HG03097 (cell line): ENCODE measurements around the gene COPB2.

Source experiments
- ATAC-seq: cut with Tn5 transposase; IDR thresholded peaks from one replicate; pipeline ENCODE4 v1.9.1; 2021; ENCODE audit not compliant: unreplicated experiment, low FRiP score

The COPB2 gene

DNA sequence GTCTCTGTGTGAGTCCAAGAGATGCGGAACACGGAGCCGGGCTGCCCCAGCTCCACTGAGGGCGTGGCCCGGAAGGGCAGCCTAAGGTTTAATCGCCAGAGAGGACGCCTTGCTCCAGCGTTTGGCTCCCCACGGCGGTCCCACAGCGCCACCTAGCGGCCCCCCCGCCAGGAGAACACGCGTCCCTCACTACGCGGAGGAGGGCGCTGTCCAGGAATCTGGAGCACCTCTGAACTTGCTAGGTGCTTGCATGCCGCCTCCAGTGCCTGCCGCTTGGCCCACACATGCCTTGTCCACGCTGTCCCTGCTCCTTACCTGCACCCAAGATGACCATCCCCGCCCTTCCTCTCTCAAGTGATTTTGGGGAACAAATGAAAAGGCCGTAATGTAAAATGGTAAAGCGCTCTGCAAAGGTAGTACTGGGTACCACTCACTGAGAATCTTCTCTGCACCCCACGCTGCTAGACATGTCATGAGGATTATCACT, 60.0 kb downstream of the COPB2 start:
- ATAC-seq = peak; percentile 94

DNA sequence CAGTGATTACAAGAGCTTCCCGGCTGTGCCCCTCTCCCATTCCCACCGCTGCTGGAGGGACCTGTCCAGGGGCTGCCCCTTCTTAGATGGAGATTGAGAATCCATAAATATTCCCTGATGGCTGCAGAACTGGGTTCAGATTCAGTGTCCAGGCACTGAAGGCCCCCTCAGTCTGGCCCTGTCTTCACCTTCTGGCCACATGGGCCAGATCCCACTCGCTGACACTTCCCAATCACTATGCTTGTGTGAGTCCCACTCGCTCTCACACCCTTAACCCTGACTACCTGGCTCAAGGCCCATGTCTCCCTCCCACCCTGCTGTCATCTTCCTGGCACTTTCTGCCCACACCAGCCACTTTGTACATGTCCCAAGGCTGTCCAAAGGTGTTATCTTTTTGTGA, 61.1 kb downstream of the COPB2 start:
- no peak for ATAC-seq

DNA sequence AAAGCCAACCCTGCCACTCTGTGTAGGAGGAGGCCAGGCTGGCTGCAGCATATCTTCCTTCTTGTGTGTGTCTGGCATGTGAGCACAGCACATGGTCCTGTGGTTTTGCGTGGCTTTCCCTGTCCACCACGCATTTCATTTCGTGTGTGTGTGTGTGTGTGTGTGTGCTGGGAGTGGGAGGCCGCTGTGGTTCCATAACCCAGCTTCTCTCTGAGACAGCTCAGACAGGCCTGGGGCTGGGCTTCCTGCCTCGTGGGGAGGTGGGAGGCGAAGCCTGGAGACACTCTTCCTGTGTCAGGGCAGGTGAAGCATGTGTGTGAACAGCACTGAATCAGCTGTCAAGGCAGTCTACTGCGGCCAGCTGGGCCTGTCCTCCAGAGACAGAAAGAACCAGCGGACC, 61.6 kb downstream of the COPB2 start:
- no peak for ATAC-seq

DNA sequence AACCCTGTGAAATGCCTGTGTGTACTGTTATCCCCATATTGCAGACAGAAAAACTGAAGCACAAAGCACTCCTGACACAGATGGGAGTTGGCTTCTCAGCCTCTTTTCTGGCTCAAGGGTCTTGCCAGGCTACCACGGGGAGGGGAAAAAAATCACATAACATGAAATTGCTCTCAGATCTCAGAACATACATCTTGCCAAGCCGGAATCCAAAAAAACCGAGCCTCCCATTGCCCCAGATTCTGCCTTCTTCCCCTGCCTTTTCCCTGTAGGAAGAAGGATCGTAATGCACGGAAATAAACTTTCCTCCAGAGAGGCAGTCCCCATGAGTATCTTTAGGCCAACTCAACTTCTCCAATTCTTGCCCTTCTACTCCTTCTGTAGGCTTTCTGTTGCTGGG, 62.2 kb downstream of the COPB2 start:
- ATAC-seq = no peak

DNA sequence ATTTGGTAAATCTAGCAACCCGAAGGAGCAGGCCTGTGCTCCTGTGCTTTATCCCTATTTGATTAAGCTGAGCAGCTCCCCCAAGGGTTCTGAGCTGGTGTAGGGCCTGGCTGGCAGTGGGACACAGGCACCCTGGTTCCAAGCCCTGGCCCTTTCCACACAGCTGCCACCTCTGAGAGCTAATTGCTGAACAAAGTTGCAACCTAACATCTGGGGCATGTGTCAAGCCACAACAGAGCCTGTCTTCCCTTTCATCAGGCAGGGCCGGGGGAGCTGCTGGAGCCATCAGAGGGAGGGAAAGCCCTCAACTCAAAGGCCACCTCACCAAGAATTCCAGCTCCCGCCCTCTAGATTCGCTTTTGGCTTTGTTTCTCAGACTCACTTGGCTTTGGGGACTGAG, 62.7 kb downstream of the COPB2 start:
- ATAC-seq = no peak

DNA sequence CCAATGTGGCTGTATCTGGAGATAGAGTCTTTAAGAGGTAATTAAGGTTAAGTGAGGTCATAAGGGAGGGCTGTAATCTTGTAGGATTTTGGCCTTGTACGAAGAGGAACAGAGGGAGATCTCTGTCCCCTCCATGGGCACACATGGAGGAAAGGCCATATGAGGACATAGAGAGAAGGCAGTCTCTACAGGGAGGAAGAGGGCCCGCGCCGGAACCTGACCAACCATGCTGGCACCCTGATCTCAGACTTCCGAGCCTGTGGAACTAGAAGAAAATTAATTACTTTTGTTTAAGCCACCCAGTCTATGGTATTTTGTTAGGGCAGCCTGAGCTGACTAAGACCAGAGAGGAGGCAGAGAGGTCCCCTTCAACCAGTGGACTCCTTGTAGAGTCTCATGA, 63.3 kb downstream of the COPB2 start:
- ATAC-seq = no peak

DNA sequence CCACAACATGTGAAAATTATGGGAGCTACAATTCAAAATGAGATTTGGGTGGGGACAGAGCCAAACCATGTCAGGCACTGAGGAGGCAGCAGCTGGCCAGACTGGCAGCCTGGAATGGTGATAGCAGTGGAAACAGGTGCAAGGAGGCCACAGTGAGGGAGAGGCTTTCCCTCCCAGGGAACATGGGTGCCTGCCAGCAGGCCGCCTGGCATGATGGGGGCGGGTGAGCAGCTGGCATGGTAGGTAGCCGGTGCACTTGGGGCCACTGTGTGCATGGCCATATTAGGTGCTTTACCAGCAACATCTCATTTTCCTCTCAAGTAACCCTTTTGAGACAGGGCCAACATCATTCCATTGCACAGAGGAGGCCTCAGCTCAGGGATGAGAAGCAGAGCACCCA, 63.9 kb downstream of the COPB2 start:
- no peak for ATAC-seq

DNA sequence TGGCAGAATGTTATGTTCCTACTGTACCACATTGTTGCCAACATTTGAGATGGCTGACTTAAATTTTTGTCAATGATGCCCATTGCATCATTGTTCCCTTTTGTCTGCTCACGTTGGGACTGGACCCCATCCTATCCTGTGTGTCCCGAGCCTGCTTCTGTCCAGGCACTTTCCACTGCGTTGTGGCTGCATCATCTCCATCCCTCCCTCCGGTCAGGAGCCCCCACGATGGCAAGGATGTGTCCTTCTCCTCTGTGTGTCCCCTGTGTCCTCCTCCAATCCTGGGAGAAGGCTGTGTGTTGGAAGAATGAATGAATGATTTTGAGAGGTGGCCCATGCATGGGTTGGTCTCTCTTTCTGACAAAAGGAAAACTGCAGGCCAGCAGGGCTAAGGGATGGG, 65.0 kb downstream of the COPB2 start:
- no peak for ATAC-seq

DNA sequence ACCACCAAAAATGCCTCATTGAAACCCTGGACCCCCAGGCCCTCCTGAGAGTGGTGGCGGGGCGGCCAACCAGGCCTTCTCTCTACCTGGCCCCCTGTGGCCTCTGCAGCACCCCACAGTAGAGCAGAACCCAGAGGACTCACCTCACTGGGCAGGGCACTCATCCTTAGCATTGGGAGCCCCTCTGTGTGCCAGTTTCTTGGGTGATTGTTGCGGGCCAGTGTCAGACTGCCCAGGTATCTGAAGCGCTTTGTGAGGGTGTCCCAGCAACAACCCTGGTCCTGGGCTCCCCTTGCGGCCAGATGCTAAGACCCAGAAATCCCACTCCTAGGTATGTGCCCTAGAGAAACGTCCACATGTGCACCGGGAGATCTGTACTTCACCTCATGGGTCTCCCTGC, 66.3 kb downstream of the COPB2 start:
- no peak for ATAC-seq

DNA sequence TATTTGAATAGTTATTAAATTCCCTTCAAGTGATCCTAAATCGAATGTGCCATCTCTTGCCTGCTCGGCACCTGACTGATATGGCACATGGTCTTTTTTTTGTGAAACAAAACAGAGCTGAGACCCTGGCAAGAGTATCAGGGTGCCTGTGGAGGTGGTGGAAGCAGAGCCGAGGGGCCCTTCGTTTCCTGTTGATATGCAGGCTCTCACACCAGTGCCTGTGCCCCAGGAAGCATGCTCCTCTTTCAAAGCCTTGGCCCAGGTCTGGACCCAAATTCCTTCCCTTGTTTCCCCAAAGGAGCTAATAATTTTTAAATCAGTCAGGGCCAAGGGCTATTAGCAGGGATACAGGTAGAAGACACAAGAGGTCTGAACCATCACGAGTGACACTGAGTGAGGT, 67.1 kb downstream of the COPB2 start:
- no peak for ATAC-seq

DNA sequence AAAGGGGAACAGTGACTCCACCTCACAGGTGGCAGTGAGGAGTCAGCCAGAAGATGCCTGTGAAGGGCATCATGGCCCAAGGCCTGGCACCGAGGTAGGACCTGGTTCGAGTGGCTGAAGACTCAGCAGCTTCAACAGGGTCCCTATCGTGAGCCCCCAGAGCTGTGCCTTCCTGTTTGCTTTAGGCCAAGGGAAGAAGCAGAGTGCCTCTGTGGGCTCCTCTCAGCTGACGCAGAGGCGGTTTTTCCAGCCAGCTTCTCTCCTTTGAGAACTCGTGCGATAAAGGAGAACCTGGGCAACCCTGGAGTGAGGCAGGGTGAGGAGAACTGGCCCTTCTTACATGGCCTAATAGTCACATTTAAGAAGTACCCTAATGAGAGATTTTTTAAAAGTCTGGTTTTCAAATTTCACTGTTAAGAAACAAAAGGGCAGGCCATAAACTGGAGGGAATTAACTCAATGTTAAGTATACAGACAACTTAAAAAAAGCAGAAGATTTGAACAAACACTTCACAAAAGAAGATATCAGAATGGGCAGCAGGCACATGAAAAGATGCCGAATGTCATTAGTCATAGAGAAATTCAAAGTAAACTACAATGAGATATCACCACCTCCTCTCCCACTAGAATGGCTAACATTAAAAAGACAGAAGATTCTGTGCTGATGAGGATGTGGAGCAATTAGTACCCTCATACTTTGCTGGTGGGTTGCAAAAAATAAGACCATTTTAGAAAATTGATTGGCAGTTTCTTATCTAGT, 68.7 kb downstream of the COPB2 start:
- ATAC-seq = no peak

DNA sequence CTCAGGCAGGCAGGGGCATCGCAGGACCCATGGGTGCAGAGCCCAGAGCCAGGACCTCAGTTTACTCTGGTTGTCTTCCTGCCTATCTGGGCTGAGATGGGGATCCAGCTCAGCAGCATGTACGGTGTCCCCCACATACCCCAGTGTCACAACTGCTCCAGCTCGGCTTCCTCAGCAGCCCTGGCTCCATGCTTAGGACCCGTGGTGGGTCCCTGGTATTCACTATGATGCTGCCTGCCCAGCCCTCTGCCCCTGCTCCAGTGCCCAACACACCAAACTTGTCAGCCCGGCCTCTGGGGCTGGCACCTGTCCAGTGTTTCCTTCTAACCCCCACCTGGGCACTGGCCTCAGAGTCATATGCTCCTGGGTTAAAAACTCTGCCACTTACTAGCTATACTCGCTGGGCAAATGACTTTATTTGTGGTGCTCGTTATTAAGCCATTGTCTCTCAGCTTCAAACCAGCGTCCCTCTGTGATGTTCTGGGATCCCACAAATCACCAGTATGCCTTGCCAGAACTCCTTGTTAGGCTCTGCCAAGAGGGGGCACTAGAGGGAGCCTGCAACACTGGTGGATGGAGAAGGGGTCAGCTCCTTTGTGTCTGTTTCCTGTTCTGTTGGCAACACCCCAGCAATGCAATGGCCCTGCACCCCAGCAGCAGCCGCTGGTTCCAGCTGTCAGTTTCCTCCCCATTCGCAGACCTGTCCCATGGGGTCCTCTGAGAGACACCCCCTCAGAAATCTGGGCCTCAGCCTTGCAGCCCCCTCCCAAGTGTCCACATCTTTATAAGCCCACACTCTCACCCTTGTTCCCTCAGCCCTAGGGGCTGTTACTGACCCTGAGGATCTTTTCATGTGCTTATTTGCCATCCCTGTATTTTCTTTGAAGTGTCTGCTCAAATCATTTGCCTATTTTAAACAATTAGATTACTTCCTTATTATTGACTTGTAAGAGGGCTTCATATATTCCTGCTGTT, 69.7 kb downstream of the COPB2 start:
- no peak for ATAC-seq

DNA sequence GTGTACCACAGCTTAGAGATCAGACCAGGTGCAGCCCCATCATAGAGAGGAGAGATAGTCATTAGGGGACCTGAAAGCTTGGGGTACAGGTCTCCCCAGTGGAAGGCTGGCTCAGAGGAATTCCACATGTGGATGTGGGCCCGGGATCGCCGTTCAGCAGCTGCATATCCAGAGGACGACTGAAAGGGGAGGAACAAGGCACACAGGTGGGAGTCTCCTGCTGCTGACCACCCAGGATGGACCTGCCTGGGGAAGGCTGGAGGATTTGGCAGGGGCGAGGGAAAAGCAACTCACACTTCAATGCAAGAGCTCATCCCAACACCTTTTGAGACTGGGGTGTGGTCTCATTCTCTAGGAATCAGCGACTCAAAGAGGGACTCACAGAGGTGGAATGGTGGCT, 70.6 kb downstream of the COPB2 start:
- no peak for ATAC-seq

DNA sequence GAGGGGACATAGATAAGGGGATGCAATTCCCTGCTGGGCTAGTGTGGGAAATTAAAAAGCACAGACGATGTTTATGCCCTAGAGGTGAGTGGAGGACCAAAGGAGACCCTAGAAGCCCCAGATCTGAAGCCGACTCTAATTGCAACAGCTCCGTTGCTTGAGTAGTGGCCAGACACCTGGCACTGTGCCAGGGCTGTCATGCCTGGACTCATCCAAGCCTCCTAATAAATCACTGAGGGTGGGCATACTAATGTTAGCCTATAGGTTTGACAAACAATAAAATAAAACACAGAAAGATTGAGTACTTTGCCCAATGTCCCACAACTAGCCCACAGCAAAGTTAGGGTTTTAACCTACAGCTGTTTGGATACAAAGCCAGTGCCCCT, 71.0 kb downstream of the COPB2 start:
- ATAC-seq = no peak

DNA sequence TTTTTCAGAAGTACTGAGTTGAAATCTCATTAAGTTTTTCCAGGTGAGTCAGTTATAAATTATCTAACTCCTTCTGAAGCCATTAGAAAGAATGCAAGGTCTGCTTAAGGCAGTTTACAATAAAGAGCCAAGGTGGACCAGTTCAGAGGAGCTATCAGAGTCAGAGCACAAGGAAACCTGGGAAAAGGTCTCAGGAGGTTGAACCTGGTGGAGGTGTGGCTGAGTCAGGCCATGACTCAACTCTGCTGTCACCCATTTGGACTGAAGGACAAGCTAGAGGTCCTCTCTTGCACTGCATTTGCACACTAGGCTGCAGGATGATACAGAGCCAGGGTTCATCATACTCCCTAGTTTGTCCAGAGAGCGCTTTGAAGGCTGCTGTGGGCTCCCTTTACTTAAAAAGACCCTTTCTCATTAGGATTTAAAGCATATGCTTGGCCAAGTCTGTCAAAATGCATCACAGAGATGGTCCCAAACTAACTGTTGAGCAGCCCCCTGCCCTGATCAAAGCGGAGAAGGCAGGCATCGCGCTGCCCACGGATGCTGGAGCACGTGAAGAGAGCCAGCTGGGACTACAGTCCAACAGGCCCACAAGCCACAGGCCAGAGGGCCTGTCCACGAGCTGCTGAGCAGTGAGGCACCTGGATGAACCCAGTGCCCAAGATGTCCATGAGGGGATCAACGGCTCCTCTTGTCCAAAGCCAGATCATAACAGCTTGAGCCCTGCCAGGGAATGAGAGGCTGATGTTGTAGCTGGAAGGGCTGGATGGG, 71.6 kb downstream of the COPB2 start:
- ATAC-seq = no peak

DNA sequence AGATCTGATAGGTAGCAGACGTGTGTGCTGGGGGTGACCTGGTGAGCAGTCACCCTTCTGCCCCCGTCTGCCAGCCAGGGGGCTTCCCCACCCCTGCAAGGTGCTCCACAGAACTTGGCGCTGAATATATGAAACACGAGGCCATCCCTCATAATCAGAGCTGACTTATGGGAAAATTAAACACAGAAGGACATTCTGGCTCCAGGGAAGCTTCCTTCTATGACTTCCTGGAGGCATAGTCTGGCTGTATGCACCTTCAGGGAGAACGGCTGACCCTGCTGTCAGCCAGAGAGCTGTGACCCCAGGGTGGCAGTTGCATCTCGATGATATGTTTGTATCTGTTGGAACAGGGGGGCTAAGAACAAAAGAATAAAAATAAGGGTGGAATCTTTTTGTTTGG, 72.2 kb downstream of the COPB2 start:
- no peak for ATAC-seq

DNA sequence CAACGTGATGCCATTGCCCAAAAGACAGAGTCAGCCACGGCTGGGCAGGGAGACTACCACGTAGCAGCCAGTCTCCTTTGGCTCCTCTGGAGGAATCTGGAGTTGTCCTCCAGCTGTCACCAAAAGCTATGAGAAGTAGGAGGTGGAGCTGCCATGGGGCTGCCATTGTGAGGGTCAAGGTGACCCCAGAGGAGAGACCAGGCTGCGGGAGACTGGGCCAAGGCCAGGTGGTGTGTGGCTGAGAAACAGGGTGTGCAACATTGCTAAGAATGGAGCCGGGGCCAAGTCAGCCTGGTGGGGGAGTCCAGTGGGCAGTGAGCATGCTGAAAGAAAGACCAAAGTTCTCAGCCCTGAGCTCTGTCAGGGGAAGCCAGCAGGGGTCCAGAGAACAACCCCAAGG, 75.5 kb downstream of the COPB2 start:
- ATAC-seq = no peak

DNA sequence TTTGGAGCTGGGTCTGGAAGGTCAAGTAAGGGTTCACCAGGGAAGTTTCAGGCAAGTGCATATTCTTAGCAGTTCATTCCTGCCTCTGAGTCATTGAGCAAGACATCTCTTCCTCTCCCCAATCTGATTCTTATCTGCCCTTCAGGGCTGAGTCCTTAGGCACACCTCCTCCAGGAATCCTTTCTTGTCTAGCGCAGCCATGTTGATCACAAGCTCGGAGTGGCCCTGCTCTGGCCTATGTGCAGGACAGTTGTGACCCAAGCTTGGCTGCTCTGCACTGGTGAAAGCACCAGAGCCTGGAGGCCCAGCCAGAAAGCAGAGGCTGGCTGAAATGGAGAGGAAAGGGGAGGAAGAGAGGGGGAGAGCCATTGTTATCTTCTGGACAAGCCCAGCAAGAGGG, 76.5 kb downstream of the COPB2 start:
- no peak for ATAC-seq

DNA sequence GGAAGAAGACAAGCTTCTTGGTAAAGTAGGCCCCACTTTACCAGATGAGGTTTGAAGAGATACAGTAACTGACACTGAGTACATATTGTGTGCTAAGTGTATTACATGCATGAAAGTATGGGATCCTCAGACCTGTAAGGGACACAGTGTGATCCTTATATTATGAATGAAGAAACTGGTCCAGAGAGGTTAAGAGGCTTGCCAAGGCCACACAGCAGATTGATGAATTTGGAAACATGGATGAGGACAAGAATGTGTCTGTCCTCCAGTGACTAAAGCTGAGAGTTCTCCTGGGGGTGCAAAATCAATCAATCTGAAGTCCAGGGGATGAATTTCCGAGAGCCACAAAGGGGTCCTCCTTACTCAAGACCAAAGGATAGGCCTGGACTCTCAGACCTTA, 77.0 kb downstream of the COPB2 start:
- ATAC-seq = no peak

DNA sequence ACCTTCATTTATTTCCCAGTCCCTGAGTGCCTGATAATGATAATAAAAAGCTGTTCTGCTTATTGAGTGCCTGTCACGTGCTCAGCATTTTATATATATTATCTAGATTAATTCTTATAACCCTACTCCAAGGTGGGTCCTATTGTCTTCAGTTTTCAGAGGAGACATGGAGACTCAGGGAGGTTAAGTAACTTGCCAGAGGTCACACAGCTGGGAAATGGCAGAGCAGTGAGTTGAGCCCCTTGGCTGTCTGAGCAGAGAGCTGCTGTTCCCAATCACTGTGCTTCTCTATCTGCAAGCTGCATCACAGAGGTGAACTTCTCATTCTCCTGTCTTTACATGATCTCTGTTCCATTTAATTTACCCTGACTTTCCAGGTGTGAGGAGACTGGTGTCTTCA, 77.9 kb downstream of the COPB2 start:
- ATAC-seq = no peak

DNA sequence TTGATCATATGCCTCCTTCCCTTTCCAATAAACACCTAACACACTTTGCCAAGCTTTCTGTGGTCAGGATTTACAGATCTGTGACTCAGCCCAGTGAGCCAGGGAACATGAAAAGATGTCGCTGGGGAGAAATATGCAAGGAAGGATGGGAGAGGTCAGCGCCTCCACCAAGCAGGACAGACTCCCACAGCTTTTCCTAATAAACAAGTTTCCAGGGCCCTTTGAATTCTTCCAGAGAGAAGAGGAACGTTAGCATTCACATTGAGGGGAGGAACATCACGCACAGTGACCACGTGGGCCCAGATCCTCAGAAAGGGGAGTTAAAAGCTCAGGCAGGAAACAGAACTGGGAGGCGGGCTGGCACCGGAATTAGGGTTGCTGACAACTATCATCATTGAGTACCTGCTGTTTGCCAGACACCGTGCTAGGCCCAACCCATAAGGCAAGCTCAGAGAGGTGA, 78.9 kb downstream of the COPB2 start:
- ATAC-seq = no peak
